ENCODE measurements around the gene DAZAP2.
"Not testable (repeated sequence)": the region's sequence is repeated elsewhere in the genome, so short reads cannot be mapped to it uniquely, and the experiment has no call there.

DAZAP2 gene

GRCh38 chr12:51270067-51270950 lies 31.7 kb downstream of the DAZAP2 start, which contains the start of gene SMAGP:
Gene SMAGP, minus strand, starts transcription at chr12:51270415. Its CDS starts 1,137 bp downstream, at chr12:51269278.
- no peaks in the 10 kb centered on the region for H3K27me3 ChIP-seq (ENCODE audit: insufficient read depth, low read length)
- peaks cover 14% of the 10 kb centered on the region for H3K79me2 ChIP-seq (ENCODE audit: control insufficient read depth, insufficient read depth, low read length, unreplicated experiment)
- H3K4me3 ChIP-seq (ENCODE audit: low read depth, low read length) = peak within 1 kb of the TSS; percentile 88
- no peaks in the 10 kb centered on the region for H3K36me3 ChIP-seq (ENCODE audit: insufficient read depth, low read length)
- H3K4me1 ChIP-seq (ENCODE audit: control insufficient read depth, insufficient read depth, low read length, unreplicated experiment) = peaks cover 17% of the 10 kb centered on the region
- H3K27ac ChIP-seq (ENCODE audit: low read depth, low read length) = peak within 1 kb of the TSS; percentile 73
- H2AFZ ChIP-seq (ENCODE audit: low read length, unreplicated experiment) = peak within 1 kb of the TSS; percentile 80

GRCh38 chr12:51270951-51271518 lies 32.4 kb downstream of the DAZAP2 start:
- no peaks in the 10 kb centered on the region for H3K36me3 ChIP-seq (ENCODE audit: insufficient read depth, low read length)
- peaks cover 17% of the 10 kb centered on the region for H3K4me1 ChIP-seq (ENCODE audit: control insufficient read depth, insufficient read depth, low read length, unreplicated experiment)
- peak overlapping the region; percentile 80 for H2AFZ ChIP-seq (ENCODE audit: low read length, unreplicated experiment)
- peaks cover 10% of the 10 kb centered on the region for H3K79me2 ChIP-seq (ENCODE audit: control insufficient read depth, insufficient read depth, low read length, unreplicated experiment)
- H3K27me3 ChIP-seq (ENCODE audit: insufficient read depth, low read length) = no peaks in the 10 kb centered on the region
- H3K27ac ChIP-seq (ENCODE audit: low read depth, low read length) = peak overlapping the region; percentile 73
- H3K4me3 ChIP-seq (ENCODE audit: low read depth, low read length) = peak overlapping the region; percentile 88

GRCh38 chr12:51272810-51273209 lies 34.2 kb downstream of the DAZAP2 start:
- not testable (repeated sequence) for H3K27ac ChIP-seq (ENCODE audit: low read depth, low read length); H3K27me3 ChIP-seq (ENCODE audit: insufficient read depth, low read length); H2AFZ ChIP-seq (ENCODE audit: low read length, unreplicated experiment); H3K36me3 ChIP-seq (ENCODE audit: insufficient read depth, low read length); H3K4me3 ChIP-seq (ENCODE audit: low read depth, low read length)
- Histone ChIP-seq H3K79me2 (ENCODE audit: control insufficient read depth, insufficient read depth, low read length, unreplicated experiment) (peaks cover 10% of the 10 kb centered on the region), H3K4me1 (ENCODE audit: control insufficient read depth, insufficient read depth, low read length, unreplicated experiment) (peaks cover 16% of the 10 kb centered on the region)

GRCh38 chr12:51275088-51275487 lies 36.5 kb downstream of the DAZAP2 start:
- H3K27ac ChIP-seq (ENCODE audit: low read depth, low read length) = no peak overlapping the region
- no peaks in the 10 kb centered on the region for H3K36me3 ChIP-seq (ENCODE audit: insufficient read depth, low read length)
- H3K79me2 ChIP-seq (ENCODE audit: control insufficient read depth, insufficient read depth, low read length, unreplicated experiment) = no peaks in the 10 kb centered on the region
- H3K27me3 ChIP-seq (ENCODE audit: insufficient read depth, low read length) = no peaks in the 10 kb centered on the region
- peaks cover 7% of the 10 kb centered on the region for H3K4me1 ChIP-seq (ENCODE audit: control insufficient read depth, insufficient read depth, low read length, unreplicated experiment)
- H2AFZ ChIP-seq (ENCODE audit: low read length, unreplicated experiment) = no peak overlapping the region
- H3K4me3 ChIP-seq (ENCODE audit: low read depth, low read length) = no peak overlapping the region

GRCh38 chr12:51281202-51281924 lies 42.7 kb downstream of the DAZAP2 start:
- H3K36me3 ChIP-seq (ENCODE audit: insufficient read depth, low read length) = no peaks in the 10 kb centered on the region
- no peak overlapping the region for H3K4me3 ChIP-seq (ENCODE audit: low read depth, low read length)
- H2AFZ ChIP-seq (ENCODE audit: low read length, unreplicated experiment) = no peak overlapping the region
- H3K27ac ChIP-seq (ENCODE audit: low read depth, low read length) = no peak overlapping the region
- no peaks in the 10 kb centered on the region for H3K79me2 ChIP-seq (ENCODE audit: control insufficient read depth, insufficient read depth, low read length, unreplicated experiment)
- H3K27me3 ChIP-seq (ENCODE audit: insufficient read depth, low read length) = no peaks in the 10 kb centered on the region
- H3K4me1 ChIP-seq (ENCODE audit: control insufficient read depth, insufficient read depth, low read length, unreplicated experiment) = peaks cover 8% of the 10 kb centered on the region

GRCh38 chr12:51285843-51286242 lies 47.2 kb downstream of the DAZAP2 start:
- H3K4me1 ChIP-seq (ENCODE audit: control insufficient read depth, insufficient read depth, low read length, unreplicated experiment) = peaks cover 8% of the 10 kb centered on the region
- no peak overlapping the region for H3K27ac ChIP-seq (ENCODE audit: low read depth, low read length)
- no peaks in the 10 kb centered on the region for H3K27me3 ChIP-seq (ENCODE audit: insufficient read depth, low read length)
- H3K36me3 ChIP-seq (ENCODE audit: insufficient read depth, low read length) = no peaks in the 10 kb centered on the region
- H3K79me2 ChIP-seq (ENCODE audit: control insufficient read depth, insufficient read depth, low read length, unreplicated experiment) = no peaks in the 10 kb centered on the region
- H2AFZ ChIP-seq (ENCODE audit: low read length, unreplicated experiment) = no peak overlapping the region
- H3K4me3 ChIP-seq (ENCODE audit: low read depth, low read length) = no peak overlapping the region

- H2AFZ ChIP-seq (ENCODE audit: low read length, unreplicated experiment); H3K4me1 ChIP-seq (ENCODE audit: control insufficient read depth, insufficient read depth, low read length, unreplicated experiment); H3K4me3 ChIP-seq (ENCODE audit: low read depth, low read length); H3K27me3 ChIP-seq (ENCODE audit: insufficient read depth, low read length); H3K79me2 ChIP-seq (ENCODE audit: control insufficient read depth, insufficient read depth, low read length, unreplicated experiment); H3K27ac ChIP-seq (ENCODE audit: low read depth, low read length); H3K36me3 ChIP-seq (ENCODE audit: insufficient read depth, low read length): not testable (repeated sequence)
Measured at GRCh38 chr12:51291603-51292513, 53.2 kb downstream of the DAZAP2 start.

Measured in ACC112 (cell line).